C1 segment of cervical spinal cord (tissue), 14 donors: Measurements from ENCODE around the gene FFAR3.

ENCODE experiments used
- DNase-seq, 14 donors: peaks; one replicate each; lab custom pipeline; 2025; lab: John Stamatoyannopoulos, UW

The FFAR3 gene

GRCh38 chr19:35357867-35358573, at the start of gene FFAR3:
TSS of gene FFAR3 (plus strand) at chr19:35358460. CDS start at chr19:35358891, 431 bp downstream.
- peak in 4 of 14 donors; percentile 1 to 22 (median 20) for DNase-seq

- no peak for DNase-seq
Observed at GRCh38 chr19:35308910-35309309, 49.4 kb upstream of the FFAR3 start.

- no peak for DNase-seq
Observed at GRCh38 chr19:35309481-35310279, 48.6 kb upstream of the FFAR3 start.

- DNase-seq = no peak
Observed at GRCh38 chr19:35310331-35310730, 47.9 kb upstream of the FFAR3 start.

GRCh38 chr19:35310811-35311465, 47.3 kb upstream of the FFAR3 start:
- DNase-seq = no peak

- DNase-seq = no peak
Observed at GRCh38 chr19:35311901-35312665, 46.2 kb upstream of the FFAR3 start.

GRCh38 chr19:35313587-35313986, 44.7 kb upstream of the FFAR3 start:
- no peak for DNase-seq

- DNase-seq = no peak
Observed at GRCh38 chr19:35314031-35314430, 44.2 kb upstream of the FFAR3 start.

- no peak for DNase-seq
Observed at GRCh38 chr19:35314858-35315470, 43.3 kb upstream of the FFAR3 start.

GRCh38 chr19:35315883-35316282, 42.4 kb upstream of the FFAR3 start:
- no peak for DNase-seq

GRCh38 chr19:35316560-35316959, 41.7 kb upstream of the FFAR3 start:
- no peak for DNase-seq

GRCh38 chr19:35317464-35318043, 40.7 kb upstream of the FFAR3 start:
- peak in 1 of 14 donors; percentile 19 for DNase-seq

- peak in 11 of 14 donors; percentile 42 to 97 (median 67) for DNase-seq
Observed at GRCh38 chr19:35318679-35319448, 39.4 kb upstream of the FFAR3 start.

GRCh38 chr19:35320065-35320713, 38.1 kb upstream of the FFAR3 start:
- no peak for DNase-seq

- DNase-seq = no peak
Observed at GRCh38 chr19:35321291-35321690, 37.0 kb upstream of the FFAR3 start.

GRCh38 chr19:35322014-35322413, 36.2 kb upstream of the FFAR3 start:
- DNase-seq = no peak

GRCh38 chr19:35327642-35328041, 30.6 kb upstream of the FFAR3 start:
- no peak for DNase-seq

GRCh38 chr19:35328851-35329285, 29.4 kb upstream of the FFAR3 start, which contains the start of gene CD22:
TSS of gene CD22 (plus strand) at chr19:35329187. CDS start at chr19:35332041, 2,854 bp downstream.
- no peak for DNase-seq

- no peak for DNase-seq
Observed at GRCh38 chr19:35329323-35329722, 28.9 kb upstream of the FFAR3 start.
